SU-DHL-6 (cell line): Measurements from ENCODE around the gene STK26.

Experiments used
- H2AFZ ChIP-seq: fragments of 200-600 bp; sonication (generic); 2 replicates; pipeline ENCODE4 v1.6.1; 2014; ENCODE audit warnings: low read depth, mild to moderate bottlenecking, moderate library complexity, mixed read lengths, antibody characterized with exemption, low read length; ENCODE audit not compliant: severe bottlenecking
- H3F3A ChIP-seq: fragments of 200-600 bp; shearing (Covaris generic); 2 replicates; pipeline ENCODE4 v1.6.0; 2016; ENCODE audit warnings: antibody characterized with exemption, mild to moderate bottlenecking; ENCODE audit not compliant: insufficient read depth
- H3K27ac ChIP-seq: fragments of 200-600 bp; sonication (generic); 2 replicates; pipeline ENCODE4 v1.5.1; 2016; ENCODE audit warnings: low read depth, mild to moderate bottlenecking, low read length, moderate library complexity, mixed read lengths
- H3K27me3 ChIP-seq: fragments of 200-600 bp; sonication (generic), shearing (Covaris generic); 2 replicates; pipeline ENCODE4 v1.6.0; 2014; ENCODE audit warnings: mild to moderate bottlenecking, low read length
- H3K36me3 ChIP-seq: fragments of 200-600 bp; sonication (generic); 2 replicates; pipeline ENCODE4 v1.6.1; 2014; ENCODE audit warnings: mild to moderate bottlenecking, low read length, mixed read lengths
- H3K4me2 ChIP-seq: fragments of 300-600, 200-600 bp; shearing (Covaris generic), sonication (generic); 2 replicates; pipeline ENCODE4 v1.6.0; 2014; ENCODE audit warnings: low read length, low read depth, mild to moderate bottlenecking; ENCODE audit not compliant: poor library complexity, severe bottlenecking
- H3K4me3 ChIP-seq: fragments of 200-600 bp; sonication (generic); 2 replicates; pipeline ENCODE4 v1.5.1; 2014; ENCODE audit warnings: antibody characterized with exemption, low read length, mild to moderate bottlenecking, mixed read lengths; ENCODE audit not compliant: insufficient read depth, poor library complexity, severe bottlenecking
- H3K79me2 ChIP-seq: fragments of 200-600 bp; sonication (generic); 2 replicates; pipeline ENCODE4 v1.6.1; 2014; ENCODE audit warnings: mild to moderate bottlenecking, low read length, moderate library complexity; ENCODE audit not compliant: insufficient read depth
- H3K9ac ChIP-seq: fragments of 200-600 bp; sonication (generic); 2 replicates; pipeline ENCODE4 v1.7.0; 2014; ENCODE audit warnings: mild to moderate bottlenecking, low read length
- H3K9me2 ChIP-seq: fragments of 200-600 bp; sonication (generic); replicated peaks from 2 replicates; pipeline ENCODE4 v1.6.1; 2014; ENCODE audit warnings: low read length; ENCODE audit not compliant: insufficient read depth
- H3K9me3 ChIP-seq: fragments of 200-600 bp; sonication (generic); 2 replicates; pipeline ENCODE4 v1.6.1; 2014; ENCODE audit warnings: low read length, mixed read lengths; ENCODE audit not compliant: insufficient read depth
- H4K20me1 ChIP-seq: fragments of 200-600 bp; sonication (generic); 2 replicates; pipeline ENCODE4 v1.6.1; 2014; ENCODE audit warnings: low read depth, mild to moderate bottlenecking, antibody characterized with exemption, low read length, moderate library complexity, mixed read lengths
- CTCF ChIP-seq: fragments of 200-600 bp; sonication (generic); IDR thresholded peaks from one replicate; pipeline ENCODE4 v1.5.1; 2017; ENCODE audit warnings: antibody characterized with exemption, mild to moderate bottlenecking, low read length, moderate library complexity; ENCODE audit not compliant: insufficient read depth, poor library complexity, severe bottlenecking
- EZH2phosphoT487 ChIP-seq: fragments of 200-600 bp; sonication (generic), shearing (Covaris generic); conservative IDR thresholded peaks from 2 replicates; pipeline ENCODE4 v1.6.1; 2018; ENCODE audit warnings: mild to moderate bottlenecking, antibody characterized with exemption, low read length, moderate library complexity, mixed read lengths

Gene STK26

GRCh38 chrX:132101799-132102198, 78.7 kb downstream of the STK26 start:
- Histone ChIP-seq H3K9ac (no peak overlapping the region), H4K20me1 (no peaks in the 10 kb centered on the region), H3K4me3 (no peak overlapping the region), H2AFZ (no peak overlapping the region), H3K4me2 (no peak overlapping the region), H3K9me3 (no peaks in the 10 kb centered on the region), H3K79me2 (no peaks in the 10 kb centered on the region), H3K27me3 (no peaks in the 10 kb centered on the region), H3K9me2 (no peaks in the 10 kb centered on the region), H3F3A (no peaks in the 10 kb centered on the region), H3K36me3 (no peaks in the 10 kb centered on the region), H3K27ac (no peak overlapping the region)
- TF ChIP-seq CTCF: no peak

- no peaks in the 10 kb centered on the region for H3F3A ChIP-seq
- TF ChIP-seq EZH2phosphoT487 (no peak), CTCF (no peak)
- no peaks in the 10 kb centered on the region for H3K9me2 ChIP-seq
- H3K9ac ChIP-seq: no peak overlapping the region
- H3K27ac ChIP-seq: no peak overlapping the region
- no peaks in the 10 kb centered on the region for H3K27me3 ChIP-seq
- H3K79me2 ChIP-seq: no peaks in the 10 kb centered on the region
- no peak overlapping the region for H3K4me3 ChIP-seq
- no peaks in the 10 kb centered on the region for H4K20me1 ChIP-seq
- no peak overlapping the region for H3K4me2 ChIP-seq
- no peak overlapping the region for H2AFZ ChIP-seq
- no peaks in the 10 kb centered on the region for H3K36me3 ChIP-seq
- H3K9me3 ChIP-seq: no peaks in the 10 kb centered on the region
Observed at GRCh38 chrX:132107291-132107690, 84.2 kb downstream of the STK26 start.

GRCh38 chrX:132114607-132115006, 91.5 kb downstream of the STK26 start:
- no peaks in the 10 kb centered on the region for H3K79me2 ChIP-seq
- no peaks in the 10 kb centered on the region for H3K27me3 ChIP-seq
- H3K9ac ChIP-seq: no peak overlapping the region
- H3F3A ChIP-seq: no peaks in the 10 kb centered on the region
- no peaks in the 10 kb centered on the region for H4K20me1 ChIP-seq
- H3K9me3 ChIP-seq: no peaks in the 10 kb centered on the region
- H3K9me2 ChIP-seq: no peaks in the 10 kb centered on the region
- no peaks in the 10 kb centered on the region for H3K36me3 ChIP-seq
- H3K4me2 ChIP-seq: no peak overlapping the region
- TF ChIP-seq EZH2phosphoT487 (no peak), CTCF (no peak)
- H3K4me3 ChIP-seq: no peak overlapping the region
- H3K27ac ChIP-seq: no peak overlapping the region
- H2AFZ ChIP-seq: no peak overlapping the region

- Histone ChIP-seq H2AFZ (no peak overlapping the region), H3K27me3 (no peaks in the 10 kb centered on the region), H3F3A (no peaks in the 10 kb centered on the region), H3K27ac (no peak overlapping the region), H3K9ac (no peak overlapping the region), H3K79me2 (no peaks in the 10 kb centered on the region), H3K4me3 (no peak overlapping the region), H3K4me2 (no peak overlapping the region), H3K36me3 (no peaks in the 10 kb centered on the region), H3K9me3 (no peaks in the 10 kb centered on the region), H4K20me1 (no peaks in the 10 kb centered on the region), H3K9me2 (no peaks in the 10 kb centered on the region)
- TF ChIP-seq EZH2phosphoT487: no peak
- TF ChIP-seq CTCF: no peak
Observed at GRCh38 chrX:132115792-132116191, 92.7 kb downstream of the STK26 start.
